CD1c-positive myeloid dendritic cell (primary cell): ENCODE measurements around the gene NAV3.
A peak's percentile ranks its signal among the peaks of the same experiment; 100 is the strongest.

Source experiments
- DNase-seq: peaks from one replicate; pipeline ENCODE4 v3.0.0-alpha.2; 2016; ENCODE audit errors: extremely low spot score

Gene NAV3

GRCh38 chr12:77847060-77847541 is 16.4 kb downstream of the NAV3 start:
- no peak for DNase-seq

DNA sequence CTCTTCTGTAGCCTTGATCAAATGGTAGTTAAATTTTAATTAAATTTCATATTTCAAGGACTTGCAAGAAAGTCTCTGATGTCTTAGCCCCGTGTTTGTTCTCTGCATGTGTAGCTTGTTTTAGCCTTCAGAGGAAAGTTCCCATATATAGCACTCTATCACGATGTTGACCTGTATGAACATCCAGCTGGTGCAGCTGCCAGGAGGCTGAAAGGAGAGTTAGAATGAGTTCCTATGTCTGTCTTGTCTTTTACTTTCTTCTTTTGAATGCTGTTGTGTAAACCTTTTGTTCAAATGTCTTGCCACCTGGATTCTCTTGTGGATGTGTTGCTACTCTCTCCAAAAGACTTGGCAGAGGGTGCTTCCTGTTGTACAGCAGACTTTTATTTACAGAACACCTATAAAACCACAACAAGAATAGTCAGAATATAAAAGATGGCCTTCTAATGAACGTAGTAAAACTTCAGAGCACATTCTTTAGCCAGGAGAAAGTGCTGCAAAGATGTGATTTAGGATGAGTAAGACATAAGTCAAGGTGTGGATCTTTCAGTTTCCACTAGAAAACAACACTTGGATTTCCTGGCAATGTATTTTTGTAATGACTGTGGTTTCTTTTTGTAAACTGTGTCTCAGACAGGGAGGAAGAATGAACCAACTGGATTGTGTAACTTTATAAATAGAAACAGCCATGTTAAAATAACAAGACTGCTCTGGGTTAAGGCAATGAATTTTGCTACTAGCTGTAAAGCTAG is 17.2 kb downstream of the NAV3 start:
- no peak for DNase-seq

- DNase-seq, result no peak
Measured at GRCh38 chr12:77850129-77850528, 19.4 kb downstream of the NAV3 start.

DNA sequence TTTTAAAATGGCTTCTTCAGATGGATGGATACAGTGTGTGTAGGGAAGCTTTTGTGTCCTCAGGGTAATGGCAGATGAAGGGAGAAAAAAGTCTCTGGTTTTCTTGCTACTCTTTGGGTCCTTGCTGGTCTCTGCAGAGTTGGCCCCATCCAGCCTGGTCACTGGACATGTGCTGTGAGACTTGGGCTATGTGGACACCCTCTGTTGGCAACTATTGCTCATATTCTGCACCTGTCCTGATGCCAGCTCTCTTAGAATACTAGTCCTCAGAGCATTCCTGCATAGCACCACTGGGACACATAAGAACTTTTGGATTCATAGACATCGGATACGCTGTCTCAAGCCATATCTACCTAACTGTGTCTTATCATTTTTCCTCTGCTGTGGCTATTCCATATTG is 20.0 kb downstream of the NAV3 start:
- no peak for DNase-seq

- no peak for DNase-seq
Measured at GRCh38 chr12:77855548-77855947, 24.9 kb downstream of the NAV3 start.

- DNase-seq, result no peak
Measured at GRCh38 chr12:77861317-77861716, 30.6 kb downstream of the NAV3 start.

GRCh38 chr12:77865178-77865577 is 34.5 kb downstream of the NAV3 start:
- no peak for DNase-seq

DNA sequence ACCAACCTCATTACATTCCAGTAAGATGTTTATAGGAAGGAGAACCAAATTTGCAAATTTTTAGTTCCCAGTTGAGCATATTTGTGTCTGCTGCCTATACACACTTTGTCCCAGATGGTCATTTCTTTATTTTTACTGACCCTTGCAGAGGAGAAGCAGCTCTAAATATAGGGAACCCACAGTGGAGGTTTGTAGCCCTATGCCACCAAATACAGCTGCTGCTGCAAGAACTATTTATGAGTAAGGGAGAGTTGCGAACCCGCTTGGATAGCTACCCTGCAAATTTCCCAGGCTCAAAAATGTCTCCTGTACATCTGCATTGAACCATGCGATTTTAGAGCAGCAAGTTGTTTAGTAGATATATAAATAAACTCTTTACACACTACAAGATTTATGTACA is 48.2 kb downstream of the NAV3 start:
- no peak for DNase-seq

- DNase-seq, result no peak
Measured at GRCh38 chr12:77882709-77883108, 52.0 kb downstream of the NAV3 start.

- DNase-seq, result no peak
Measured at GRCh38 chr12:77888611-77889010, 57.9 kb downstream of the NAV3 start.

DNA sequence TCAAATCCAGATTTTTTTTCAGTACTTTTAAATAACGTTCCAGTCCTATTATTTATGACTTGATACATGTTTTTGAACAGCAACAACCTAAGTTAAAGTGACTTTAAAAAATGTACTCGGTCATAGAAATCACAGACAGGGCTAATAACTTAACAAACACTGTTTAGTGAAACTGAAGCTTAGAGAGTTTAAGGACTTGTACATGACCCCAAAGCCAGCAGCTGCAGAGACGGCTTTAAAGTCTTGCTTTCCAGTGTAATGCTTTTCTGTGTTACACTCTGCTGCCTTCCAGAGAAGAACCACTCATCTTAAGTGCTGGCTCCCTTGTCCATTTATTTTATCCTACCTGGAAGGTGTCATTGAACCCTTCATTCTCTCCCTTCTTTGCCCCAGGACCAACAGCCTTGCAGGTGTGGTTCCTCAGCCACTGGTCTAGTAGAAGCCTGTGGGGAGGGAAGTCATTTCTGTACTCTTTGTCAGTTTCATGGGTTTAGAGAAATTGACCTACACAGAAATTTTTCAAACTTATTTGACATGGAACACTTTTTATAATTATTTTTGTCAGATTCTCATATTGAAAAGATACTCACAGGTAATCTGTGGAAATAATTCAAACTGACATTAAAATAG is 60.9 kb downstream of the NAV3 start:
- DNase-seq, result no peak

DNA sequence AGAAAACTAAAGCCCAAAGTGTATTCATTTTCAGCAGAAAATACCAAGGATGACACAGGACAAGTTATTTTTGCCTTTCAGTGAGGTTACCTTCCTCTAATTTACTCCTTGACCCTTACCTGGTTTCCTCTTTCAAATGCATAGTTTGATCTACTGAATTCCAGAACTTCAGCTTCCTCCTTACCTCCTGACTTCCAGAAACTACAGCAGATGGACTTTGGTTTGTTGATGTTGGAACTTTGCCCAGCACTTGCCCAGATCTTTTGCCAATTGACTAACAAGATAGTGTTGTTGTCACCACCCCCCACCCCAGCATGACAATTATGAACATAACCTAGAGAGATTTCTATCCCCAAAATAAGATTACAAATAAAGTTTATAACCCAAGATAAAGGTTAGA is 63.2 kb downstream of the NAV3 start:
- DNase-seq, result no peak

GRCh38 chr12:77894556-77894955 is 63.9 kb downstream of the NAV3 start:
- DNase-seq, result no peak

DNA sequence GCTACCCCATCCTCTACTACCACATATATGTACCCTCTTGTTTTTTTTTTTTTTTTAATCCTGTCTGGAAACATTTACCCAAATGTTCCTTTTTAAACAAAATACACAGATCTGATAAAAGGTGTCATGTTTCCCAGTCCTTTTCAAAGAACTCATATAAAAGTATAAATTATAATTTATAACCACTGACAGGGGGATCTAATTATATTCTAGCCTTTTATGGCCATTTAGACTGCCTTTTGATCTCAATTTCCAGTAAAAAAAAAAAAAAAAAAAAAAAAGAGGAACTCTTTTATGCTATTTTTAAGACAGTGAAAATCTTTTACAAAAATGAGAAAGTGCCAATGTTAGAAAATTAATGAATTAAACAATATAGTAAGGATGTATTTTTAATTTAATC is 65.0 kb downstream of the NAV3 start:
- no peak for DNase-seq

DNA sequence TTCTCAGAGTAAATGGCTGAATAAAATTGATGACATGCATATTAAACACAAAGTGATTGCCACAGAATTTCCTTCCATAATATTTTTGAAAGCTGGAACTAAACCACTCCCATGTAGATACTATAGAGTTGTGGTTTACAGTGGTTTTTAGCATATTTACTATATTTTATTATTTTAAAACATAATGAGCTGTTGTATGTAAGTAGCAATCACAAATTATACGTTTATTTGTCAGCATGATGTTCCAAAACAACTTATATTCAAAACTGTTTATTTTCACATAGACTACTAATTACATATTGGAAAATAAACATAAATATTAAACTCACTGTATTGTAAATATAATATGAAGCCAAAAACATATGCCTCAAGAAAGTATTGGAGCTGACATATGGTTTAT is 77.2 kb downstream of the NAV3 start:
- DNase-seq, result no peak

DNA sequence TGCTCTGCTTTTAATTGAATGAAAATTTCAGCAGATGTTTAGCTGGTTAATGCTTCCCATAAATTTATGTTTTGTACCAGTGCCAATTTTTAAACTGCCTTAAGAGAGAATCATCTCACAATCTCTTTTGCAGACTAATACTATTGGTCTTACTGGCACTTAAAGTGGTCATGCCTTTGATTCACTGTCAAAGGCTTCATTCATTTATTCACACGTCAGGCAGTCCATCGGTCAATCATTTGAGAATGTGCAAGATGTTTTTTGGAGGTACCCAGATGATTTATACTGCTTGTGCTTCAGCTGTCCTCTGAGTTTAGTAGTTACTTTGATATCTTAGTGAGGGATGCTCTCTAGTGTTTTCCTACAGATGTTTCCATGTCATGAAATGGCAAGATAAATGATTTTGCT is 83.4 kb downstream of the NAV3 start:
- DNase-seq, result no peak

GRCh38 chr12:77915071-77915600 is 84.4 kb downstream of the NAV3 start:
- DNase-seq, result no peak

- no peak for DNase-seq
Measured at GRCh38 chr12:77916276-77916675, 85.6 kb downstream of the NAV3 start.

- DNase-seq, result no peak
Measured at GRCh38 chr12:77918046-77918445, 87.4 kb downstream of the NAV3 start.

DNA sequence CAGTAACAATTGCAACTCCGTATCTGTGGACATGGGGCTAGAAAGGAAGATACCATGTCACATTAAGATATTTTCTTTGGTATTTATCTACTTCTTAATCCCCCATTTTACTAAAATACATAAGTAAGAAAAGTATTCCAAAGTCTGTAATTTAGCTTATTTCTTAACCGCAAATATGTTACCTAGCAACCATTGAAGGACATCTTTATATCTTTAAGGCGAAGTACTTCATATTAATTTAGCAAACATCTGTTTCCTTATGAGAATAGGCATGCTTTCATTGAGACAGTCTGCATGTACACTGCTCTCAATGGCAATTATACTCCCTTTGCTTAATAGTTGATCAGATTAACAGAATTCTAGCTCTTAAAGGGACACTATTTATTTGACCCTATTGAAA is 88.8 kb downstream of the NAV3 start:
- DNase-seq, result no peak

- no peak for DNase-seq
Measured at GRCh38 chr12:77923882-77924281, 93.2 kb downstream of the NAV3 start.

DNA sequence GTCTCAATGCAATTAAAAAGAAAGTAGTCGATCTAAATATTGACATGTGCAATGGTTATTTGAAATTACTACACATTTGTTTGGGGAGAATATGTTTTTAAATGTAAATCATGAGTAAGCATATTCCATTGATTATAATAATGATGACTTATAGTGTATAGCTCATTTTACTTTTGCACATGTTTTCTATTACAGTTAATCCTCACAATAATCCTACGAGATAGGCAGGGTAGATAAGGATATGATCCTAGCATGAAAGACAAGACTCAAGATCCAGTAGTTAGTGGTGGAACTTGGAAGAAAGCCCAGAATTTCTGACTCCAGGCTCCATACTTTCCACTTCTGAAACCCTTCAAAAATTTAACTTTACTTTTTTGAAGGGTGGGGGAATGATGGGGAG is 94.0 kb downstream of the NAV3 start:
- DNase-seq, result no peak

DNA sequence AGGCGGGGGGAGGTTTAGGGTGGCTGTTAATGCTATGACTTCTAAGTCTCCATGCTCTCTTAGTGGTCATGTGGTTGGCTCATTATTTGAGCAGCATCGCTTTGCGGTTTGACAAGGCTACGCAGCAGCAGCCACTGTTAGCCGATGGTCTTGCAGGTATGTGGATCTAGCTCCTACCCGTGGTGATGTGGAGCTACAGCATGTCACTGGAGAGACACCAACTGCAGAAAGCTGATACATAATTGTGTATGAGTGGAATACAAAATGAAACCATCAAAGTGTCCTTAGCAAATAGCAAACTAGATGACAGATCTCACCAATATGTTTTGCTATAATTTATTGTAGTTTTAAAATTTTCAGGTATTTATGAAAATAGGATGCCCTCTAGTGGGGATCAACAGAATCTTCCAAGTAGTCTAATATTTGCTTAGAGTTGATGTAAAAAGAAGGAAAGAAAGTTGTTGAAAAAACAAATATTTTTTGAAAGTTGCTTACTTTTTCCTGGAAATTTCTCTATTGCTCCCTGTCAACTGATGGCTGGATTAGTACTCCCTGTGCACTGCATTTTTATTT is 94.9 kb downstream of the NAV3 start:
- DNase-seq, result peak; percentile 20
